T-helper 2 cell (primary cell): ENCODE results near the gene EME2.
"Not testable (repeated sequence)": the region's sequence is repeated elsewhere in the genome, so short reads cannot be mapped to it uniquely, and the experiment has no call there.

Source experiments
- DNase-seq, 5 experiments: peaks; one replicate each; pipeline versions ENCODE4 v3.0.0 to v3.0.0-alpha.2; 2012 to 2022
- total RNA-seq, 2 donors: gene quantifications; one replicate each; lab custom pipeline; 2026; lab: John Stamatoyannopoulos, UW

Gene EME2, protein sequence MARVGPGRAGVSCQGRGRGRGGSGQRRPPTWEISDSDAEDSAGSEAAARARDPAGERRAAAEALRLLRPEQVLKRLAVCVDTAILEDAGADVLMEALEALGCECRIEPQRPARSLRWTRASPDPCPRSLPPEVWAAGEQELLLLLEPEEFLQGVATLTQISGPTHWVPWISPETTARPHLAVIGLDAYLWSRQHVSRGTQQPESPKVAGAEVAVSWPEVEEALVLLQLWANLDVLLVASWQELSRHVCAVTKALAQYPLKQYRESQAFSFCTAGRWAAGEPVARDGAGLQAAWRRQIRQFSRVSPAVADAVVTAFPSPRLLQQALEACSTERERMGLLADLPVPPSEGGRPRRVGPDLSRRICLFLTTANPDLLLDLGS
- total RNA-seq = 44.9 to 49.3 reads per million in 2 donors

DNA sequence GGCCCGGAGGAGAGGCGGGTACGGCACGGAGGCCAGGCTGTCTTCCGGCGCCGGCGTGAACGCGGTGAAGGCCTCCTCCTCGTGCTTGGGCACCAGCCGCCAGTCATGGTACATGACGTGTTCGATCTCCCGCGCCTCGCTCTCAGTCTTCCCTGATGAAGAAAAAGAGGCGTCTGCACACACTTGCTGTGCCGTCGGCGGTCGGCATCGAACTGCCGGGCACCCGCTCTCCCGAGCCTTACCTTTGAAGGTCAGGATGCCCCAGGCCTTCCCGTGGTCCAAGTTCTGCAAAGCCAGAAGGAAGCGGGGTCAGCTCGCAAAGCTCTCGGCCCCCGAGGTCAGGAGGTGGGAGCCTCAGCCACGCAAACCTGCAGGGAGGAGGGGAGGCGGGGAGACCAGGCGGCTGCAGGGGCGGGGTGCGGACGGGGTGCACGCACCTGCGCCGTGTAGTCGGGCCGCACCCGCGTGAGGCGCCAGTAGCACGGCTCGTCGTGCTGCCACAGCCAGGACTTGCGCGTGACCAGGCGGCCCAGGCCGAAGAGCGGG lies at the start of gene EME2:
EME2 (plus strand) TSS at position 449 of the 546 bp plus-strand sequence. CDS start 418 bp downstream, outside the sequence.
- DNase-seq = peak in 4 of 5 experiments; percentile 16 to 83 (median 34)

DNA sequence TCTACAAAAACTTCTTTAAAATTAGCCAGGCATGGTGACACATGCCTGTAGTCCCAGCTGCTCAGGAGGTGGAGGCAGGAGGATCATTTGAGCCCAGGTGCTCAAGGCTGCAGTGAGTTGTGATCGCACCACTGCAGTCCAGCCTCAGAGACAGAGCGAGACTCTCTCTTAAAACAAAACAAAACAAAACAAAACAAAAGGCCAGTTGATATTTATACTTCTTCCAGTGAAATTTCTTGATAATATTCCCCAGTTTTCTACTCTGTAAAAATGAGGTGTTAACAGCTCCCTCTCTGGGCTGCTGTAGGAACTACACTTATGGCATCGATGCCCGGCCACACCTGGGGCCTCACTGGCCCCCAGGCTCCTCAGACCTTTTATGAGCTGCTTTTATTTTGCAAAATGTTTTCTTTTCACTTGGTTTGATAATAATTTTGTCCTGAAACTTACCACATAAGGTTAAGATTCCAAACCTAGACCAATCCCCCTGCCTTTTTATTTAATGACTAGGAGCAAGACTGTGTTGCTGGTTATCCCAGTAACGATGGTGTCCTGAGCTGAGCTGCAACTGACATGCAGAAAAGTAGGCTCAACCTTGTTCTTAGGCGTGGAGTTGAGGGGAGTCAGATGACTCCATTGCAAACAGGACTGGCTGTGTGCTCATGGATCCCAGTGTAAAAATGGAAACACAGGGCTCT lies 49.0 kb upstream of the EME2 start:
- peak in 4 of 5 experiments; percentile 18 to 24 (median 21) for DNase-seq

DNA sequence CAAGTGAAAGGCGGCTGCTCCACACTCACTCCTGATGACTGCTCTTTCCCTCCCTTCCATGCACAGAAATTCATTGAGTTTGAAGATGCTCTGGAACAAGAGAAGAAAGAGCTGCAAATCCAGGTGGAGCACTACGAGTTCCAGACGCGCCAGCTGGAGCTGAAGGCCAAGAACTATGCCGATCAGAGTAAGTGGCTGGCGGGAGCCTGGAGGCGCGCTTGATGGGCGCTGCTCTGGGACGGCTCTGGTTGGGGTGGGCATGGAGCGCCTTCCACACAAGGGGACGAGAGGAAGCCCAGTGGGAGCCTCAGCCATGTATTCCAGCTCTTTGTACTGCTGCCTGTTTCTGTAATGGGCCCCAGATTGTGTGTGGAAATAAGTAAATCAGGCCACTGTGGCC lies 48.1 kb upstream of the EME2 start:
- DNase-seq = no peak

DNA sequence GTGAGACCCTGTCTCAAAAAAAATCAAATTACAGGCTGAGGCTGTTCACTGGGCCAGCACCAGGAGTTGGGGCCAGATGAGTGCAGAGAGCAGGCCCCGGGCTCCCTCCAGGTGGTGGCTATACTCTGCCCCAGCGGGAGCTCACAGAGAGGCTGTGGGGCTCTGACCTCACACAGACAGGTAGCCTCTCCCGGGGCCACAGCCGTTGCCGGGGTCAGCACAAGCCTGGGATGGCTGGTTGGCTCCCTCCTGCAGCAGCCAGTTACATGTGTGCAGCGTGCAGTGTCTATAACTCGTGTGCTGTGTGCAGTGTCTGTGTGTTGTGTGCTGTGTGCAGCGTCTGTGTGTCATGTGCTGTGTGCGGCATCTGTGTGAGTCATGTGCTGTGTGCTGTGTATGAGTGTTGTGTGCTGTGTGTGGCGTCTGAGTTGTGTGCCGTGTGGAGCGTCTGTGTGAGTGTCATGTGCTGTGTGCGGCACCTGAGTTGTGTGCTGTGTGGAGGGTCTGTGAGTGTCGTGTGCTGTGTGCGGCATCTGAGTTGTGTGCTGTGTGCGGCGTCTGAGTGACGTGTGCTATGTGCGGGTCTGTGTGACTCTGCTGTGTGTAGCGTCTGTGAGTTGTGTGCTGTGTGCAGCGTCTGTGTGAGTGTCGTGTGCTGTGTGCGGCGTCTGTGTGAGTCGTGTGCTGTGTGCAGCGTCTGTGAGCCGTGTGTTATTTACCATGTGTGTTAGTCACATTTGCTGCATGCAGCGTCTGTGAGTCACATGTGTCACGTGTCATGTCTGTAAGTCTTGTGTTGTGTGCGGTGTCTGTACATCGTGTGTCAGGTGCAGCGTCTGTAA lies 45.7 kb upstream of the EME2 start:
- no peak for DNase-seq

DNA sequence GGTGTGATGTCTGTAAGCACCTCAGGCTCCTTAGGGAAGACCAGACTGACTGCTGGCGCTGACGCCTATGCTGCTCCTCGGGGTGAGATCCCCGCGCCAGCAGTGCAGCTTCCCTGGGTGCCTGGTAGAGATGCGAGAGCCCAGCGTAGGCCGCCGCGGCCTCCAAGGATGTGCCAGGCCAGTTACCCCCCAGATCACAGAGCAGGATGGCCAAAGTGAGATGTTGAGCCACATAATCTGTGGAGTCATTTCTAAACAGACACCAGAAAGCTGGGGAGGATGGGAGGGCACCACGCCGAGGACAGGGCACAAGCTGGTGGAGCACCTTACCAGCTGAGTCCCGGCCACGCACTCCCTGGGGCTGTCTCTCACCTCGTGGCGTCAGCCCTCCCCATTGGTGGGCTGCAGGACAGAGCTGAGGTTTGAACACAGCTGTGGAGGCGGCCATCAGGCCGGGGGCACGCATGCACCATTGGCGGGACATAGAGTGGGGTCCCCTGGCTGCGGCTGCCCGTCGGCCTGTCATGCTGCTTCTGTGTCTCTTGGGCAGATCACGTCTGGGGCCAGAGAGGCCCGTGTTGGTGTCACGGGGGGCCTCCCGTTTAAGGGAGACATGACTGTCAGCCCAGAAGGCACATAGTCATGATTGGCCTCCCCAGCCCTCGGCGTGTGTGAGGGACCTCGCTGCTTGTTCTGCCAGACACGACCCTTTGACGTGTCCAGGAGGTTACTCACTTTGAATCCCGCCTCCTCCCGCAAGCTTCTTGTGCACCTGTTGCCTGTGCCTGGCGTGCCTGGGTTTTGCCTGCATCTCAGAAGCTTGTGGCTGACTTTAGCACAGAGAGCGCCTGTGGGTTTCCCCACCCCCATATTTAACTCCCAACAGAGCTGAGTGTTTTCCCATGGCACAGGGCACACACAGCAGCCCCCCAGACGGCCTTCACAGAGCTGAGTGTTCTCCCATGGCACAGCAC lies 44.7 kb upstream of the EME2 start:
- no peak for DNase-seq

DNA sequence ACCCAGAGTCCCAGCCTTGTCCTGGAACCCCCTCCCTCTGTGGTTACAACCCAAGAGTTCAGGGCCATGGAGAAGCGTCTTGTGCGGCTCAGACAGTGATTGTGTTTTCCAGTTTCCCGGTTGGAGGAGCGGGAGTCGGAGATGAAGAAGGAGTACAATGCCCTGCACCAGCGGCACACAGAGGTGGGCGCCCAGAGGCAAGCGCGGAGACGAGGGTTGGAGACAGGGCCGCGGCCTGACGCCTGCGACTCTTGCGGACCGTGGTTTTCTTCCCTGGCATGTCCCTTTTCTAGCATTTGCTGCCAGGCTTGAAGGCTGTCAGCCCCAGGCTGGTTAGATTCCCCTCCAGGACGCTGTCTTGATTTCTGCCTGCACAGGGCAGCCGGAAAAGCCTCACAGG lies 43.6 kb upstream of the EME2 start:
- no peak for DNase-seq

DNA sequence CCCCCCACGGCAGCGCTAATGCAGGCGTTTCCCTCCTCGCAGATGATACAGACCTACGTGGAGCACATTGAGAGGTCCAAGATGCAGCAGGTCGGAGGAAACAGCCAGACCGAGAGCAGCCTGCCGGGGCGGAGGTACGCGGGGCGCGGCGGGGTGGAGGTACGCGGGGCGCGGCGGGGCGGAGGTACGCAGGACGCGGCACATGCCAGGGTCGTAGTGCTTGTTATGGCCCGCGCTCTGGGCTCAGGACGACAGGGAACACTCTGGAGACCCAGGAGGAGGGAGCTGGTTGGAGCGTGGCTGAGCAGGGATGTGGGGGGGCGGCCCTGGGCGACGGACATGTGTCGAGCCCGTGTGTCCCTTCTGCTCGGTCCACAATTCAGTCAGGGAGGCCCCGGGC lies 43.2 kb upstream of the EME2 start:
- no peak for DNase-seq

DNA sequence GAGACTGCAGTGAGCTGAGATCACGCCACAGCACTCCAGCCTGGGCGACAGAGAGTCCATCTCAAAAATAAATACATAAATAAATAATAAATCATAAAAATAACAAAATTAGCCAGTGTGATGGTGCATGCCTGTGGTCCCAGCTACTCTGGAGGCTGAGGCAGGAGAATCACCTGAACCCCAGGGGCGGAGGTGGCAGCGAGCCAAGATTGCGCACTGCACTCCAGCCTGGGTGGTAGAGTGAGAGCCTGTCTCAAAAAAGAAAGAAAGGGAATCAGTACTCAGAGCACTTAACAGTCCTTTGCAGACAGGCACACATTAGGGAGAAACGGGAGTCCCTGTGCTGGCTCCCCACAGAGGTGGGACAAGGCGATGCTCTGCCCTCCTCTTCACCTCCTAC lies 41.5 kb upstream of the EME2 start:
- no peak for DNase-seq

DNA sequence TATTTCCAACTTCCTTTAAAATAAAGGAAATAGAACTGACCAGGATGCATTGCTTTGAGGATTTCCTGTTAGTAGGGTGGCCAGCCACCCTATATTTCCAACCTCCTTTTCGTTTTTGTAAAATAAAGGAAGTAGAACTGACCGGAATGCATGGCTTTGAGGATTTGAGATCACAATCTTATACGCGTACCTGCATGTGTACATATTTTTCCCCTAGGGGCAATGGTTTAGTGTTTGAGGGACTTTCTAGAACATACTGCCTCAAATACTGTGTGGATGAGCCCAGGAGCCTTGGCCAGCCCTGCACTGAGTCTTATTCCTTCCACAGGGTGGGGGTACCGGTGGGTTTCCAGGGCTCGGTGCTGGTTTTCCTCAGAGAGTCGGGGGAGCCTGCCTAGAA lies 41.0 kb upstream of the EME2 start:
- no peak for DNase-seq

DNA sequence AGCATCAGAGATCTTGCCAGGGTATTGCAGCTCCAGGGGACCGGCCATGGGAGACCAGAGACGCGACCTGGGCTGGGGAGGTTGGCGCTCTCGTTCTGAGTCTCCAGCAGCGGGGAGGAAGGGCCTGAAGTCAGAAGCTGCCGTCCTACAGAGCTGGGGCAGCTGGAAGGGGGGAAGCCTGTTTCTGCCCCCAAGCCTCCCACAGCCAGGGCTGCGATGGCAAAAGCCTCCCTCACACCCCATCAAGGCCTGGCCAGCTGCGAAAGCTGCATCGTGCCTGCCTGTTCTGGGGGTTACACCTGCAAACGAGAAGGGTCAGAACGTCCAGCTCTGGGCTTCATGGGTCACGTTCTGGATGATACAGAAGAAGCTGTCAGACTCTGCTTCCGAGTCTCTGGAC lies 40.5 kb upstream of the EME2 start:
- DNase-seq = no peak

DNA sequence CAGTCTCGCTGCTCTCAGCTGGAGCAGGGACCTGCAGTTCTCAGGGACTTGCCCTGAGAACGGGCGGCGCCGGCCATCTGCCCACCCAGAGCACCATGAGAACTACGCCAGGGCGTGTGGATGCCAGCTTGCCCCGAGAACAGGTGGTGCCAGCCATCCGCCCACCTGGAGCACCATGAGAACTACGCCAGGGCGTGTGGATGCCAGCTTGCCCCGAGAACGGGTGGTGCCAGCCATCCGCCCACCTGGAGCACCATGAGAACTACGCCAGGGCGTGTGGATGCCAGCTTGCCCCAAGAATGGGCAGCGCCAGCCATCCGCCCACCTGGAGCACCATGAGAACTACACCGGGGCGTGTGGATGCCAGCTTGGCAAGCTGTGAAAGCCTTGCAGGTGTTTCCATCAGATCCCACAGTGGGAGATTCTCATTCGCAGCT lies 40.0 kb upstream of the EME2 start:
- not testable (repeated sequence) for DNase-seq

DNA sequence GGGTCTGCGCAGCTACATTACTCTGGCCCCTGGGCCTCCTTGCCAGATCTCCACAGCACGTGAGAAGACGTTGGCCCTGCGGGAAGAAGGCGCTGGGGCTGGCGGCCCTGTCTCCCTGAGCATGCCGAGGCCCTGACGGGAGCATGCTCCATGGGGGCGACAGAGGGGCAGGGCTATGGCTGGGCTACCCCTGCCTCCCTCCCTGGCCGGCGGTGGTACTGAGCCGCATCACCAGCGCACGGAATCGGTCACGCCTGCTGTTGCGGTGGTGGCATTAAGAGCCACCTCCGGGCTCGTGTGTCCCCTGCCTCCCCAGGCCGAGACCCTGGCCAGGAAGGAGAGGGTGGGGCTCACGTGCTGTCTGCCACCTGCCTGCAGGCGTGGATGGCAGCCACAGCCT lies 38.5 kb upstream of the EME2 start:
- no peak for DNase-seq

DNA sequence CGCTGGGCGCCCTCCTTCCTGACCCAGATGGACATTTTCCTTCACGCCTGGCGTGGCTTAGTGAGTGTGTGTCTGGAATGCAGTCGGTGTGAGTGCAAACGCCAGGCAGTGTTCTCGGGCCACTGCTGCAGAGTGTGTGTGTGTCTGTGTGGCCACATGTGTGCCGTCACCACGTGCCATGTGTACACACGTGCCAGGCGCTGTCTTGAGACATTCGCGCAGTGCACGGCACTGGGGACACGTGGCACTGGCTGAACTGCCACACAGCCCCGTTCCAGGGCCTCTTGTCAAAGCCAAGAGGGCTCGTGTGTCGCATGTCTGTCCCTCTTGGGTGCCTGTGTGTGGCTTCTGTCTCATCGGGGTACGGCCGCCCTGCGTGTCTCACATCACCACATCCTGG lies 37.8 kb upstream of the EME2 start:
- no peak for DNase-seq

DNA sequence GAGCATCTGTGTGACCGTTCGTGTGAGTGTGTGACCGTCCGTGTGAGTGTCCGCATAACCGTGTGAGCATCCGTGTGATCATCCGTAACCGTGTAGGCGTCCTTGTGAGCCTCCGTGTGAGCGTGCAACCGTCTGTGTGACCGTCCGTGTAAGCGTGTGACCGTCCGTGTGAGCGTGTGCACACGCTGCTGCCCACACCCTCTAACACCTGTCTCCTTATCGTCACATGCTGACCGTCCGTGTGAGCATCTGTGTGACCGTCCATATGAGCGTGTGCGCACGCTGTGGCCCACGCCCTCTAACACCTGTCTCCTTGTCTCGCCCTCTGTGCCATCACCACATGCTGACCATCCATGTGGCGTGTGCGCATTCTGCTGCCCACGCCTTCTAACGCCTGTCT lies 32.4 kb upstream of the EME2 start:
- no peak for DNase-seq

DNA sequence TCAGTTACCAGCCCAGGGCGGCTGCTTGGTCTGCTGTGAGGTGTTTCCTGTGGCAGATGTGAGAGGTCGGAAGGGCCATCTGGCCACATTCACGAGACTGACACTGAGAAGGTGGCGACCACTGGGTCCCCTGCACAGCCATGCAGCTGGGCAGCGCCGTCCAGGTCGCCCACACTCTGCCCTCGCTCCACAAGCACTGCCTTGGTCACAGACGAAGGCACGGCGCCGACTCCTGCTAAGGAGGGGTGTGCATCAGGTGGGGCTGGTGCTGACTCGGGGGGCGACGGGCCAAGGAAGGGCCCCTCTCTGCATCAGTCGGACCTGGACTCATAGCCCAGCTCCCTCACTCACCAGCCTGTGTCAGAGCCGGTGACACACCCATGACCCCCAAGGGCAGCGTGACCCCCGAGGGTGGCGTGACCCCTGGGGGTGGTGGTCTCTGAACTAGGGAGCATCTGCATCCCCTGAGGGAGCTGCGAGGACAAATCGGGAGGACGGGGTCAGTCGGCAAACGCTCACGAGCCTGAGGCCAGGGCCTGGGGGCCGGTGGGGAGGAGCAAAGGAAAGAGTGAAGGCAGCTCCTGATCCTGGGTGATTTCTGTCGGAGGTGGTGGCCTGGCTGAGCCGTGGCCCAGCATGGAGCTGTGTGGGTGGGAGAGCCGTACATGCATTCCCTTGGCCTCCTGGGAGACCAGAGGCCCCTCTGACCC lies 31.7 kb upstream of the EME2 start:
- no peak for DNase-seq

DNA sequence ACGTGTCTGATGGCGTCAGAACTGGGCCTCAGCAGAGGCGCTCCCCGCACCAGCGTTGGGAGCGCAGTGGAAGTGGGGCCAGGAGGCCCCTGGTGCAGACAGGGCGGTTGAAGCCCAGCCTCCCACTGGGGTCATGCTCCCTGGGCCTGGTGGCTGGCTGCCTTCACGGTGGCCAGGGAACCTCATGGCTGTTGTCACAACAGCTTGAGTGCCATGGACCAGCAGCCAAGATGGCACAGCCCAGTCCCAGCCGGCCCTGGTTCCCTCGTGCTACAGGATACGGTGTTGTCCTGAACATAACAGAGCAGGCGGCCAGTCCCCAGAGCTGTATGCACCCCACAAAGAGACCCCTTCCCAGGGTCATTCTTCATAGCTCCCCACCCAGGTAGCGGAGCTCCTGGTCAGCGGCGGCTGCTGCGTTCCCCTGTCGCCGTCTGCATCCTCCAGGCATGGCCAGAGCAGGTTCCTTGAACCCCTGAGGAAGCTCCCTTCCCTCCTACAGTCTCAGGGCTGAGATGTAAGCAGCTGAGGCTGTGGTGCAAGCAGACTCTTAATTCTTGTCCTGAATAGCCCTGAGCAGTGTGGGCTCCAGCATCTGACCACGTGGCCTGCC lies 31.0 kb upstream of the EME2 start:
- no peak for DNase-seq

DNA sequence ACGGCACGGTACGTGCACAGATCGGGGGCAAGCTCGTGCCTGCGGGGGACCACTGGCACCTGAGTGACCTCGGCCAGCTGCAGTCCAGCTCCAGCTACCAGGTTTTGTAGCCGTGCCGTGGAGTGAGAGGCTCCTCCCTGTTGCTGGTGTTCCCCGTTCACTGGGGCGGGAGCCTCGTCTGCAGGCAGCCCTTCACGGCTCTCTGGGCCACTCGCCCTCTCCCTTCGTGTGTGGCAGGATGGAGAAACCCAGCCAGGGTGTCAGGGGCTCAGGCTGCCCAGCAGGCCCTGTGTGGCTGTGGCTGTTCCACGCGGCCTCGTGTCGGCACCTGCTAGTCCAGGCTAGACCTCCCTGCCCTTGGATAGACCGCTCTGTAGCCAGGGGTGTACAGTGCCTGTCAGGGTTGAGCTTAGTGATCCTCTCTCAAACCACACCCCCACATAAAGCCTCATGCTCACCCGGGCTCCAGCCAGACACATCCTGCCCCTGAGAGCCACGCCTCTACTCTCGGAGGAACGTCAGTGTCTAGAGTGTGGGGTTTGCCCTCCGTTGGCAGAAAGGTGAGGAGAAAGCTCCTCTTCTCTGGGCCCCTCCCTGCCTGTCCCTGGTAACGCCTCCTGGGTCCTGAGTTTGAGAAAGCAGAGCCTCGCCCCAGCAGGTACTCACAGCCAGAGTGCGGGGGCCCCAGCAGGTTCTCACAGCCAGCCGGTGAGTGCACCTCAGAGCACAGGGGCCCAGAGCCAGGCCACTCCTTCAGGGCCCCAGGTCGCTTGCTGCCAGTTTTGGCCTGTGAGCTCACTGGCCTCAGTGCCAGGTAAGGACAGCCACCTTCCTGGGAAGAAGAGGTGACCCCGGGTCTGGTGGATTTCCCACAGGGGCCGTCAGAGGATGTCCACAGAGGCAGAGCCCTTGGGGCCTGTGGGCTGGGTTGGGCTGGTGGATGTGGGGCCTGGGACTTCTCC lies 29.0 kb upstream of the EME2 start:
- DNase-seq = no peak

DNA sequence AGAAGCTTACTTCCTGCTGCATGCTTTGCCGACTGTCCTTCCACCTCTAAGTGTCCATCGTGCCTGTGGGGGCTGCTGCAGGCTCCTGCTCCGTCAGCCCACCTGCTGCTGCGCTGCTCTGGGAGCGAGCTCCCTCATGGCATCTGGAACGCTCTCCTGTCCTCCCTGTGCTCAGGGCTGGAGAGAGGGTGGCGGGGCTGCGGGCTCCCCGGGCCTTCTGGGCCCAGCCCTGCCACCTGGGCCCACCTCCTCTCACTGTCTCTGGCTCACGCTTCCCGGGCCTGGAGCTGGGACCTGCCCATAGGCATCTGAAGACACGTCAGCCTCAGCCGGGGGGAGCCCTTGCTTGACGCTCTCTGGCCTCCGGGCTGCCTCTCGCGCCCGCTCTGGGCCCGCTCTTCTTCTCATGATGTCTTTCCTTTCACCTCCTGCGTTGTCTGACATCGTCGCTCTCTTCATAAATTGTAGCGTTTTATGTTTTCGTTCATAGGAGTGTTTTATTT lies 28.2 kb upstream of the EME2 start:
- no peak for DNase-seq
